Measurements from ENCODE around the gene VRK2. TPM values are rescaled to one million over a fixed set of nuclear protein-coding genes. Genes with fewer than 3 reads are reported as not detected.
"Not testable (repeated sequence)": the region's sequence is repeated elsewhere in the genome, so short reads cannot be mapped to it uniquely, and the experiment has no call there.

Gene VRK2
- total RNA-seq, 1 experiment from 2014 or later: 27.6 TPM

DNA sequence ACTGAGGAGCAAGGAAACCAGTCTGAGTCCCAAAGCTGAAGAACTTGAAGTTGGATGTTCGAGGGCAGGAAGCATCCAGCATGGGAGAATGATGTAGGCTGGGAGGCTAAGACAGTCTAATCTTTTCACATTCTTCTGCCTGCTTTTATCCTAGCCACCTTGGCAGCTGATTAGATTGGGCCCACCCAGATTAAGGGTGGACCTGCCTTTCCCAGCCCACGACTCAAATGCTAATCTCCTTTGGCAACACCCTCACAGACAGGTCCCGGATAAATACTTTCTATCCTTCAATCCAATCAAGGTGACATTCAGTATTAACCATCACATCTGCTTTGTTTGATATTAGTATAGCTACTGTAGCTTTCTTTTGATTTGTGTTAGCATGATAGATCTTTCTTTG, 27.1 kb downstream of the VRK2 start:
- Histone ChIP-seq H3K79me2 (ENCODE audit: low read length) (peaks cover 65% of the 10 kb centered on the region), H3K4me3 (ENCODE audit: low read length) (no peak overlapping the region), H3K9me3 (ENCODE audit: low read length) (no peaks in the 10 kb centered on the region), H3K36me3 (ENCODE audit: low read depth, low read length) (peaks cover 9% of the 10 kb centered on the region; the same call in 1 of the 2 replicates), H3K27ac (ENCODE audit: low read length) (no peak overlapping the region), H2AFZ (ENCODE audit: low read length) (no peak overlapping the region), H3K9ac (ENCODE audit: low read length) (no peak overlapping the region), H3K4me1 (ENCODE audit: insufficient read depth, low read length) (no peaks in the 10 kb centered on the region), H3K27me3 (ENCODE audit: low read length) (no peaks in the 10 kb centered on the region), H3K4me2 (ENCODE audit: low read length) (no peak overlapping the region), H3K9me2 (replicated peaks; ENCODE audit: low read length) (no peaks in the 10 kb centered on the region), H3F3A (ENCODE audit: low read length, unreplicated experiment) (no peaks in the 10 kb centered on the region), H4K20me1 (ENCODE audit: low read length) (no peaks in the 10 kb centered on the region)
- no peak for ATAC-seq
- BruUV-seq (replicated peaks): no TSS peak
- intact Hi-C loops (cut with micrococcal nuclease): no loop called here
- CTCF ChIA-PET: no interaction called here
- TF ChIP-seq EZH2phosphoT487 (IDR thresholded peaks at IDR 0.05; ENCODE audit: borderline replicate concordance, low read length): no peak
- POLR2A ChIA-PET (ENCODE audit: unreplicated experiment): no interaction called here
- DNase-seq: no peak

DNA sequence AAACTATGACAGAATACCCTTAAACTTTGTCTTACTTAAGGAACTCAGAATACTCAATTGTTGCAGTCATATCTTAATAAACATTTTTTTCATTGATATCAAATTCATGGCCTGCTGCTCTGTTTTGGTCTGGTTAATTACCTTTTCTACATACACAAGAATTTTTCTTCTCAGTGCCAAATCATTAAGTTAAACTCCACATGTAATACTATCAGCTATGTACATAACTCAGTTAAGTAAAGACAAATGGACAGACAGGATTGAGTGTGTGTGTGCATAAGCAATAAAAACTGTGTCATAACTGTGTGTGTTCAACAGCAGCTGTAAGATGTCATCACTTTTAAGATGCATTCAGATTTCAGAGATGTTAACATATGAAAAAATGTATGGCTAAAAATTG, 34.4 kb downstream of the VRK2 start:
- no peak overlapping the region for H3K27ac ChIP-seq (ENCODE audit: low read length)
- H3K79me2 ChIP-seq (ENCODE audit: low read length): peaks cover 41% of the 10 kb centered on the region; the same call in 1 of the 2 replicates
- no peaks in the 10 kb centered on the region for H3K9me3 ChIP-seq (ENCODE audit: low read length)
- no peak overlapping the region for H3K4me3 ChIP-seq (ENCODE audit: low read length)
- BruUV-seq (replicated peaks): no TSS peak
- no peaks in the 10 kb centered on the region; the same call in 1 of the 2 replicates for H3K36me3 ChIP-seq (ENCODE audit: low read depth, low read length)
- ChIA-PET POLR2A (ENCODE audit: unreplicated experiment) (no interaction called here), CTCF (no interaction called here)
- ATAC-seq (peak; percentile 86), DNase-seq (peak; percentile 23)
- no peak overlapping the region for H3K9ac ChIP-seq (ENCODE audit: low read length)
- no peak overlapping the region for H3K4me2 ChIP-seq (ENCODE audit: low read length)
- intact Hi-C loops (cut with micrococcal nuclease): no loop called here
- H4K20me1 ChIP-seq (ENCODE audit: low read length): no peaks in the 10 kb centered on the region
- H3F3A ChIP-seq (ENCODE audit: low read length, unreplicated experiment): no peaks in the 10 kb centered on the region
- no peak overlapping the region for H2AFZ ChIP-seq (ENCODE audit: low read length)
- H3K27me3 ChIP-seq (ENCODE audit: low read length): no peaks in the 10 kb centered on the region
- no peak for TF ChIP-seq EZH2 (IDR thresholded peaks at IDR 0.05; ENCODE audit: low read length, unreplicated experiment)
- TF ChIP-seq, protein P1, sequence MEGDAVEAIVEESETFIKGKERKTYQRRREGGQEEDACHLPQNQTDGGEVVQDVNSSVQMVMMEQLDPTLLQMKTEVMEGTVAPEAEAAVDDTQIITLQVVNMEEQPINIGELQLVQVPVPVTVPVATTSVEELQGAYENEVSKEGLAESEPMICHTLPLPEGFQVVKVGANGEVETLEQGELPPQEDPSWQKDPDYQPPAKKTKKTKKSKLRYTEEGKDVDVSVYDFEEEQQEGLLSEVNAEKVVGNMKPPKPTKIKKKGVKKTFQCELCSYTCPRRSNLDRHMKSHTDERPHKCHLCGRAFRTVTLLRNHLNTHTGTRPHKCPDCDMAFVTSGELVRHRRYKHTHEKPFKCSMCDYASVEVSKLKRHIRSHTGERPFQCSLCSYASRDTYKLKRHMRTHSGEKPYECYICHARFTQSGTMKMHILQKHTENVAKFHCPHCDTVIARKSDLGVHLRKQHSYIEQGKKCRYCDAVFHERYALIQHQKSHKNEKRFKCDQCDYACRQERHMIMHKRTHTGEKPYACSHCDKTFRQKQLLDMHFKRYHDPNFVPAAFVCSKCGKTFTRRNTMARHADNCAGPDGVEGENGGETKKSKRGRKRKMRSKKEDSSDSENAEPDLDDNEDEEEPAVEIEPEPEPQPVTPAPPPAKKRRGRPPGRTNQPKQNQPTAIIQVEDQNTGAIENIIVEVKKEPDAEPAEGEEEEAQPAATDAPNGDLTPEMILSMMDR (conservative IDR thresholded peaks at IDR 0.05; ENCODE audit: low read depth, low read length): no peak
- TF ChIP-seq EZH2phosphoT487 (IDR thresholded peaks at IDR 0.05; ENCODE audit: borderline replicate concordance, low read length): no peak
- H3K9me2 ChIP-seq (replicated peaks; ENCODE audit: low read length): no peaks in the 10 kb centered on the region
- peaks cover 4% of the 10 kb centered on the region; the same call in 1 of the 2 replicates for H3K4me1 ChIP-seq (ENCODE audit: insufficient read depth, low read length)

GRCh38 chr2:58089081-58089480, 42.5 kb downstream of the VRK2 start:
- TF ChIP-seq EZH2 (IDR thresholded peaks at IDR 0.05; ENCODE audit: low read length, unreplicated experiment) (no peak), EZH2phosphoT487 (IDR thresholded peaks at IDR 0.05; ENCODE audit: borderline replicate concordance, low read length) (no peak)
- TF ChIP-seq, protein P1 (conservative IDR thresholded peaks at IDR 0.05; ENCODE audit: low read depth, low read length): no peak
- Histone ChIP-seq H3K36me3 (ENCODE audit: low read depth, low read length) (peaks cover 38% of the 10 kb centered on the region), H3K4me3 (ENCODE audit: low read length) (no peak overlapping the region), H3K9ac (ENCODE audit: low read length) (no peak overlapping the region), H3F3A (ENCODE audit: low read length, unreplicated experiment) (no peaks in the 10 kb centered on the region), H2AFZ (ENCODE audit: low read length) (no peak overlapping the region), H3K4me1 (ENCODE audit: insufficient read depth, low read length) (no peaks in the 10 kb centered on the region), H4K20me1 (ENCODE audit: low read length) (no peaks in the 10 kb centered on the region), H3K9me3 (ENCODE audit: low read length) (no peaks in the 10 kb centered on the region), H3K27me3 (ENCODE audit: low read length) (no peaks in the 10 kb centered on the region), H3K79me2 (ENCODE audit: low read length) (no peaks in the 10 kb centered on the region), H3K9me2 (replicated peaks; ENCODE audit: low read length) (no peaks in the 10 kb centered on the region), H3K27ac (ENCODE audit: low read length) (no peak overlapping the region), H3K4me2 (ENCODE audit: low read length) (no peak overlapping the region)
- CTCF ChIA-PET: no interaction called here
- intact Hi-C loops (cut with micrococcal nuclease): no loop called here
- ATAC-seq (no peak), DNase-seq (no peak)
- BruUV-seq (replicated peaks): no TSS peak
- POLR2A ChIA-PET (ENCODE audit: unreplicated experiment): no interaction called here

DNA sequence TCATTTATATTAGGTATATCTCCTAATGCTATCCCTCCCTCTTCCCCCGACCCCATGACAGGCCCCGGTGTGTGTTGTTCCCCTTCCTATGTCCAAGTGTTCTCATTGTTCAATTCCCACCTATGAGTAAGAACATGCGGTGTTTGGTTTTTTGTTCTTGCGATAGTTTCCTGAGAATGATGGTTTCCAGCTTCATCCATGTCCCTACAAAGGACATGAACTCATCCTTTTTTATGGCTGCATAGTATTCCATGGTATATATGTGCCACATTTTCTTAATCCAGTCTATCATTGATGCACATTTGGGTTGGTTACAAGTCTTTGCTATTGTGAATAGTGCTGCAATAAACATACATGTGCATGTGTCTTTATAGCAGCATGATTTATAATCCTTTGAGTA, 46.2 kb downstream of the VRK2 start:
- H3K27me3 ChIP-seq (ENCODE audit: low read length); H3K9ac ChIP-seq (ENCODE audit: low read length); H3F3A ChIP-seq (ENCODE audit: low read length, unreplicated experiment); BruUV-seq (replicated peaks); H3K4me3 ChIP-seq (ENCODE audit: low read length); H3K4me2 ChIP-seq (ENCODE audit: low read length); POLR2A ChIA-PET (ENCODE audit: unreplicated experiment); CTCF ChIA-PET; H3K9me2 ChIP-seq (replicated peaks; ENCODE audit: low read length); H4K20me1 ChIP-seq (ENCODE audit: low read length); DNase-seq; H3K4me1 ChIP-seq (ENCODE audit: insufficient read depth, low read length); H2AFZ ChIP-seq (ENCODE audit: low read length); ATAC-seq; H3K27ac ChIP-seq (ENCODE audit: low read length); H3K9me3 ChIP-seq (ENCODE audit: low read length): not testable (repeated sequence)
- intact Hi-C loops (cut with micrococcal nuclease): loop anchor here (1.0 kb wide), 1 partner anchor 149 kb away; the partner anchor contains the start of gene FANCL
- Histone ChIP-seq H3K79me2 (ENCODE audit: low read length) (peaks cover 13% of the 10 kb centered on the region), H3K36me3 (ENCODE audit: low read depth, low read length) (peaks cover 34% of the 10 kb centered on the region)
